Right forelimb (tissue), 1 donor: ENCODE data around the gene ST6GAL1.
"Not testable (repeated sequence)": the region's sequence is repeated elsewhere in the genome, so short reads cannot be mapped to it uniquely, and the experiment has no call there.

Experiments
- DNase-seq: peaks from one replicate; pipeline ENCODE4 v3.0.0-alpha.2; 2018

Gene ST6GAL1

GRCh38 chr3:187025656-187026316 is 95.5 kb downstream of the ST6GAL1 start:
- DNase-seq, result no peak

DNA sequence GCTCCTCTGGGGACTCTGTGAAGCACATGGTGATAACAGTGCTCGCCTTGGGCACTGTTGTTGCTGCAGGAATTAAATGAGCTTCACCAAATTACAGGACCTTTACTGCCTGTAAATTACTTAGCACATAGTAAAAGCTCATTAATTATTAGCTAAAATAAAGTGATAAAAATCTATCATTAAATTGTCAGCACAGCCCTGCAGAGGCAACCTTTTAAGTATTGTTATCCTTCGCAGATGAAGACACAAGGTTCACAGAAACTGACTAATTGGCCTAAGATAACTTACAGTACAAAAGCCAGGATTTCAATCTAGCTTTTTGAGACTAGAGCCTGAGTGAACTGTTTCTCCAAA is 96.0 kb downstream of the ST6GAL1 start:
- no peak for DNase-seq

DNA sequence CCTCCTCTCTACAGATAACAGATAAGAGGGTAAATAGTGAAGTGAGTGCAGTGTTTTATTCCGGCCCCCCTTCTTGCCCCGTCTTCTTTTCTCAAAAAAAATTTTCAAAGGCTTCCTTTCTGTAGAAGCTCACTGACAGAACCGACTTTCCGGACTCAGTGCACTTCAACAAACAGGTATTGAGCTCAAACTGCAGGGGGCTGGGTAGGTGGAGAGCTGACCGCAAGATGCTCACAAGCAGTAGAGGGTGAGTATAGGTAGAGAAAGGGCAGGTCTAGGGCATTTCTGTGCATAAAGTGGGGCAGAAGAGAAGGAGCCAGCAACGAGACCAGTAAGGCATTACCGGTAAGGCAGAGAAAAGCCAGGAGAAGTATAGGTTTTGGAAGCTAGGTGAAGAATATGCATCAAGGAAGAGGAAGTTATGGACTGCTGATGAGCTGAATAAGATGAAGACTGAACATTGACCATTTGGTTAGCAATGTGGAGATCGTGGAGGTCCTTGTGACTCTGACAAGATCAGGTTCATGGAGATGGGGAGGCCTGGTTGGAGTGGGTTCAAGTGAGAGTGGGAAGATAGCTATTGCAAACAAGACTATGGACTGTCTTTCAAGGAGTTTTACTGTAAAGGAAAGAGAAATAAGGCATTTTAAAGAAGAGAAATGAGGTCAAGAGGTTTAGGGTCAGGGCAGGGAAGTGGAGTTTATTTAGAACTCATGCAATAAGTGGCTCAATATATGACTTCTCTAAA is 97.4 kb downstream of the ST6GAL1 start:
- no peak for DNase-seq

- no peak for DNase-seq
Measured at GRCh38 chr3:187031934-187032333, 101.6 kb downstream of the ST6GAL1 start.

- no peak for DNase-seq
Measured at GRCh38 chr3:187036394-187036793, 106.1 kb downstream of the ST6GAL1 start.

GRCh38 chr3:187039100-187039722 is 108.9 kb downstream of the ST6GAL1 start:
- no peak for DNase-seq

DNA sequence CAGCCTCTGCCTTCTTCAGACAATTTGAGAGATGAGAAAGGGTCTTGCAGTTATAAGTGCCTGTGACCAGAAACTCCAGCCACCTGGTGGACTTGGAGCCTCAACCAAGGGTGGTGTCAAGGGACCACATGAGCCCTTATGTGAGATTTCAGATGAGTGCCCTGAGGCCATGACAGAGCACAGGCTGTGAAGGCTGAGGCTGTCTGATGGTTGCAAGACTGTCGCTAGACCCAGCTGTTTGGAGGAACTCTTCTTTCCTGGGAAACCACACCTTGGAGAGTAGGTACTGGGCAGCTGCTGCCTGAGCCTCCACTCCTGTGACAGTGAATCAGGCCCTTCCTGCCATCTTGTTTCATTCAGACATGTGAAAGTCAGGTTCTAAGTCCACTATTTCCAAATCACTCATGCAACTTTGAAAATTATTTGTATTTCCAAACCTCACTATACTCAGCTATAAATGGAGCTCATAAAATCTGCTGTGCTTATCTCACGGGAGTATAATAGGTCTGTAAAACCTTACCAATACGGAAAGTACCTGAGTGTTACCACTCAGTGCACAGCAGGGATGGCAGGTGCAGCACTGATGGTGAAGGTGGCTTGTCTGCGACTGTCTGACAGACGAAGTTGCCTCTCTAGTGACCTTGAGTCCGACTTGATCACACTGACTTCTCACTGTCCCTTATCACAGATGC is 109.5 kb downstream of the ST6GAL1 start:
- no peak for DNase-seq

GRCh38 chr3:187040516-187041361 is 110.4 kb downstream of the ST6GAL1 start:
- DNase-seq, result no peak

- DNase-seq, result no peak
Measured at GRCh38 chr3:187041362-187042307, 111.3 kb downstream of the ST6GAL1 start.

GRCh38 chr3:187042346-187042745 is 112.0 kb downstream of the ST6GAL1 start:
- no peak for DNase-seq

- no peak for DNase-seq
Measured at GRCh38 chr3:187042874-187043458, 112.6 kb downstream of the ST6GAL1 start.

DNA sequence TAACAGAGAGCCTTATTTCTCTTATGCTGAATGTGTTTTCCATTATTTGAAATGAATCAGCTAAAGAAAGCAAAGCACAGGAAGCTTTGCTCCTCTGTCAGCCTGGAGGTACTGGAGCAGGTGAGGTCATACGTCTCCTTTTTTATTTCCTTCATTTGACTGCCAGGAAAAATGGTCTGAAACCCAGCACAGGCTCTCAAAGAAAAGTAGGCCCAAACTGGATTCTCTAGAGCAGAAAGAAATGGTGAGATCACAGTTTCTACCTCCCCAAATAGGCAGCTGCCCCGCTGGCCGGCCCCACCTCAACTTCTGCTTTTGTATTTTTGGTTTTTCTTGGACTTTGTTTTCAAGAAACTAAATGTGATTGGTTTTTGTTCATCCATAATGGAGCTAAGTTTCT is 113.9 kb downstream of the ST6GAL1 start:
- no peak for DNase-seq

- DNase-seq, result no peak
Measured at GRCh38 chr3:187044867-187045552, 114.7 kb downstream of the ST6GAL1 start.

GRCh38 chr3:187046033-187046432 is 115.7 kb downstream of the ST6GAL1 start:
- no peak for DNase-seq

- no peak for DNase-seq
Measured at GRCh38 chr3:187049462-187050101, 119.3 kb downstream of the ST6GAL1 start.

DNA sequence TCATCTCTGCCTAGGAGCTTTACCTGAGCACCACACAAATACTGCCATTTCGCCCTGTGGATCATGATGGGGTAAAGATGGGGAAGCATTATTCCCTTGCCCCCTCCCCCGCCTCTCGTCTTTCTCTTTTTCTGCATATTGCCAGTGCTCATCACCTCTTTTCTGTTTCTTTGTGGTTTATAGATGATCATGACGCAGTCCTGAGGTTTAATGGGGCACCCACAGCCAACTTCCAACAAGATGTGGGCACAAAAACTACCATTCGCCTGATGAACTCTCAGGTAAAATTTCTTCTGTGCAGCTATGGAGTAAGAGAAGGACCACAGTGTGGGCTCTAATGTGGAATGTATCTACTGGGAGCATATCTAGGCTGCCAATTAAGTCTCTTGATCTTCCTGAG is 120.7 kb downstream of the ST6GAL1 start:
- no peak for DNase-seq

- DNase-seq, result no peak
Measured at GRCh38 chr3:187051724-187052366, 121.5 kb downstream of the ST6GAL1 start.

- DNase-seq, result not testable (repeated sequence)
Measured at GRCh38 chr3:187052427-187052826, 122.1 kb downstream of the ST6GAL1 start.

GRCh38 chr3:187054433-187054832 is 124.1 kb downstream of the ST6GAL1 start:
- not testable (repeated sequence) for DNase-seq
